ENCODE data around the gene YEATS2.

DNA sequence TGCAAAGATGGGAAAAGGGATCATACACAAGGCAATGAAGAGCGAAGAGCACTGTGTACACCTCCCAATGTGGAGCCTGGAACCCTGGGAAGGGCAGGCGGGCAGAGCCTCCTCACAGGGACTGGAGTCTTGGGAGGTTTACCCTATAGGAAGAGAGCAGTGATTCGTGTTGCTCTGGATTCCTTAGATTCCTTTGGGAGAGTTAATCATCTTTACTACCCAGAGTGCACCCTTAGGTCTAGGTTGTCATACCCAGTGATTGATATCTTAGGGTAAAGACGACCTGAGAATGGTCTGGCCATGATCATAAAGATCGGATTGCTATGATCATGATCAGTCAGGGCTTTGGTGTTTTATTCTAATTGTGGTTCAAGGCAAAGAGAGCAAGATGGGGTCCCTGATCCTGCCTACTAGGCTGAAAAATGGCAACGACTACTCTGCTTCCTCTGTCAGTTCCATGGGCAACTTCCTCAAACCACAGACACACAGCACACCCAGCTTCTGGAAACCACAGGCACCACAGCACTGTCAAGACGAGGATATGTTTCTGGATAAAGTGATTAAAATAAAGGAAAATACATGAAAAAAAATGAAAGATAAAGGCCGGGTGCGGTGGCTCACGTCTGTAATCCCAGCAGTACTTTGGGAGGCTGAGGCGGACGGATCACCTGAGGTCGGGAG lies 148.2 kb downstream of the YEATS2 start:
- TF ChIP-seq, protein P1, sequence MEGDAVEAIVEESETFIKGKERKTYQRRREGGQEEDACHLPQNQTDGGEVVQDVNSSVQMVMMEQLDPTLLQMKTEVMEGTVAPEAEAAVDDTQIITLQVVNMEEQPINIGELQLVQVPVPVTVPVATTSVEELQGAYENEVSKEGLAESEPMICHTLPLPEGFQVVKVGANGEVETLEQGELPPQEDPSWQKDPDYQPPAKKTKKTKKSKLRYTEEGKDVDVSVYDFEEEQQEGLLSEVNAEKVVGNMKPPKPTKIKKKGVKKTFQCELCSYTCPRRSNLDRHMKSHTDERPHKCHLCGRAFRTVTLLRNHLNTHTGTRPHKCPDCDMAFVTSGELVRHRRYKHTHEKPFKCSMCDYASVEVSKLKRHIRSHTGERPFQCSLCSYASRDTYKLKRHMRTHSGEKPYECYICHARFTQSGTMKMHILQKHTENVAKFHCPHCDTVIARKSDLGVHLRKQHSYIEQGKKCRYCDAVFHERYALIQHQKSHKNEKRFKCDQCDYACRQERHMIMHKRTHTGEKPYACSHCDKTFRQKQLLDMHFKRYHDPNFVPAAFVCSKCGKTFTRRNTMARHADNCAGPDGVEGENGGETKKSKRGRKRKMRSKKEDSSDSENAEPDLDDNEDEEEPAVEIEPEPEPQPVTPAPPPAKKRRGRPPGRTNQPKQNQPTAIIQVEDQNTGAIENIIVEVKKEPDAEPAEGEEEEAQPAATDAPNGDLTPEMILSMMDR (IDR thresholded peaks at IDR 0.05; ENCODE audit: poor library complexity, severe bottlenecking): no peak
- TF ChIP-seq EP300 (conservative IDR thresholded peaks at IDR 0.05; ENCODE audit: poor library complexity, severe bottlenecking): no peak
- no peak for TF ChIP-seq SMC3 (conservative IDR thresholded peaks at IDR 0.05; ENCODE audit: poor library complexity)
